Fibroblast of pulmonary artery (primary cell): Measurements from ENCODE around the gene AGPAT4.

ENCODE experiments used
- DNase-seq: peaks from one replicate; pipeline ENCODE4 v3.0.0-alpha.2; 2010; ENCODE audit warnings: low read depth
- H3K4me3 ChIP-seq: replicated peaks from 2 replicates; pipeline ENCODE4 v1.5.1; 2011; ENCODE audit warnings: low read depth, mild to moderate bottlenecking, control low read depth, low read length, moderate library complexity
- TF ChIP-seq, protein P1 (sequence below): IDR thresholded peaks from 2 replicates; pipeline ENCODE4 v1.5.1; 2011; ENCODE audit warnings: mild to moderate bottlenecking, control low read depth, low read length, inconsistent platforms; ENCODE audit errors: missing control alignments

AGPAT4 gene

DNA sequence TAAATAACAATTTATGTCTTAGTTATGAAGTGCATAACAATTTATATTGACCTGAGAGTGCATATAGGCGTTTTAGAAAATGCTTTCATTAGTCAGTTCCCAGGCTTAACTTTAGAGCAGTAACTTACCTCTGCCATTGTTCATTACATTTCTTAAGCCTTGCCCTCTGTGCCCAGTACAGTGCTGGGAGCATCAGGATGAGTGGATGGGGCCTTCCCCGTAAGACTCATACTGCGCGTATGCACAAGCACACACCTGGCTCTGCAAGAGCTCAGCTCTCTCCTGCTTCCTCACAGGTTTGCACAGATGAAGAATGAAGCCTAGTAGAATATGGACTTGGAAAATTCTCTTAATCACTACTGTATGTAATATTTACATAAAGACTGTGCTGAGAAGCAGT, 157.3 kb downstream of the AGPAT4 start:
- no peak overlapping the region for H3K4me3 ChIP-seq
- TF ChIP-seq, protein P1, sequence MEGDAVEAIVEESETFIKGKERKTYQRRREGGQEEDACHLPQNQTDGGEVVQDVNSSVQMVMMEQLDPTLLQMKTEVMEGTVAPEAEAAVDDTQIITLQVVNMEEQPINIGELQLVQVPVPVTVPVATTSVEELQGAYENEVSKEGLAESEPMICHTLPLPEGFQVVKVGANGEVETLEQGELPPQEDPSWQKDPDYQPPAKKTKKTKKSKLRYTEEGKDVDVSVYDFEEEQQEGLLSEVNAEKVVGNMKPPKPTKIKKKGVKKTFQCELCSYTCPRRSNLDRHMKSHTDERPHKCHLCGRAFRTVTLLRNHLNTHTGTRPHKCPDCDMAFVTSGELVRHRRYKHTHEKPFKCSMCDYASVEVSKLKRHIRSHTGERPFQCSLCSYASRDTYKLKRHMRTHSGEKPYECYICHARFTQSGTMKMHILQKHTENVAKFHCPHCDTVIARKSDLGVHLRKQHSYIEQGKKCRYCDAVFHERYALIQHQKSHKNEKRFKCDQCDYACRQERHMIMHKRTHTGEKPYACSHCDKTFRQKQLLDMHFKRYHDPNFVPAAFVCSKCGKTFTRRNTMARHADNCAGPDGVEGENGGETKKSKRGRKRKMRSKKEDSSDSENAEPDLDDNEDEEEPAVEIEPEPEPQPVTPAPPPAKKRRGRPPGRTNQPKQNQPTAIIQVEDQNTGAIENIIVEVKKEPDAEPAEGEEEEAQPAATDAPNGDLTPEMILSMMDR, result no peak
- DNase-seq, result no peak

DNA sequence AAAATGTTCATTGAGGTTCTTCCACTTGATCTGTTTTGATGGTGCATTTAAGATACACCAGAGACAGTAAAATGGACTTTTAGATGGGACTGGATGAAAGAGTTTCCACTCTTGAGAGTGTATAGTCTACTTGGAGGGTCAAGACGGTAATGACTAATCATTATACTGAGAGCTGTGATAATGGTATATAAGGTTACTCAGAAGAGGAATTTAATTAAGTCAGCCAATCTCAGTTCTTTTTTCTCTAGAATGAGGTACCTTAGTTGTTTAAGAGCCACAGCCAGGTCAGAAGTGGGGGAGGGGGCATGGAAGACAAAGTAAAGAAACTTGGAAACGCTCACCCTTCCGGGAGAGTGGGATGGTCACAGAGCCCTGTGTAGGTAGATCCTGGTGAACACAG, 158.4 kb downstream of the AGPAT4 start:
- DNase-seq, result no peak
- TF ChIP-seq, protein P1, result no peak
- no peak overlapping the region for H3K4me3 ChIP-seq

DNA sequence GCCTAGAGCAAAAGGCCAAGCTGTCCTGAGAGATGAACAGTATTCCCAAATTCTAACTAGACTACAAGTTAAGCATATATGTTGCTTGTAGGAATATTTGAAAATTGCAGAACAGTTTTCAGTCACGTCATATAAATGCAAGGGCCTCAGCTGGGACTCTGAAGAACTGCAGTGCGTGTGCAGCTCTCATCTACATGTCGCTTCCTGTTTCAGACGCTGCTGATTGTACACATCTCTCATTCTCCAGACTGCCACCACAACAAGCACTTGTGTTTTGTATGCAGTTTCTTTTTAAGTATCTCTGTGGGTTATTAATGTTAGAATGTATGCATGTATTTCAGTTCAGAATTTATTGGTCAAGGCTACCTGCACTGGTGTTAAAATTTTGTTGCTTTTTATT, 162.6 kb downstream of the AGPAT4 start:
- no peak overlapping the region for H3K4me3 ChIP-seq
- TF ChIP-seq, protein P1, result no peak
- no peak for DNase-seq

DNA sequence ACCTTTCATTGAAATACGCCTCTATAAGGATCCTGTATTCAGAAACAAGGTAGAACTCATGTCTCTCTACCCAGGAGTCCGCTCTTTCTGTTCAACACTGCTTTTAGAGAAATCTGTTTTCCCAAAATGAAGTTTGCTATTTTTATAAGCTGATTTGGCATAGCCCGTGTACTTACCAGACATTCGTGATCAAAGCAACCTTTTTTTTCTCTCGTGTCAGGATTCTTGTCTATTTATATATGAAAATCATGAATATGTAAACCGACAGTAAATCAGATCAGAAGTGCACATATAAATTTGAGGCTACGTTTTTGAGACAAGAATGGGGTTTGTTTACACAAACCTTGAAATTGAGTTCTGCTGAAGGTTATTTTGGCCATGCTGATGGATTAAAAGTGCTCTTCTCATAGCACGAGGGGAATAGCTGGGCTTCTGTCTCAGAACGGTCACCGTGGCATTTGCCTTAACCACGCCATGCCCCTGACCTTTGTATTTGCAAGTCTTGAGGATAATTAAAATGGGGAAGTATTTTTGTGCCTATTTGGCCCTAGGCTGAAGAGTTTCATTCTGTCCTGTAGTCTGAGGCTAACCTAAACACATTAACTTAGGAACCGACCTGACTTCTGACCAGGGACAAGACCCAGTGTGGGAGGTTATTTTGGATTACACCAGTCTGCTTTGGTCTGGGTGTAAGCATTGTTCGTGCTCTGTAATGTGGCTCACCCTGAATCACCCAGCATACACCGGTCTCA, 163.7 kb downstream of the AGPAT4 start:
- no peak for DNase-seq
- no peak overlapping the region for H3K4me3 ChIP-seq
- TF ChIP-seq, protein P1, result no peak

DNA sequence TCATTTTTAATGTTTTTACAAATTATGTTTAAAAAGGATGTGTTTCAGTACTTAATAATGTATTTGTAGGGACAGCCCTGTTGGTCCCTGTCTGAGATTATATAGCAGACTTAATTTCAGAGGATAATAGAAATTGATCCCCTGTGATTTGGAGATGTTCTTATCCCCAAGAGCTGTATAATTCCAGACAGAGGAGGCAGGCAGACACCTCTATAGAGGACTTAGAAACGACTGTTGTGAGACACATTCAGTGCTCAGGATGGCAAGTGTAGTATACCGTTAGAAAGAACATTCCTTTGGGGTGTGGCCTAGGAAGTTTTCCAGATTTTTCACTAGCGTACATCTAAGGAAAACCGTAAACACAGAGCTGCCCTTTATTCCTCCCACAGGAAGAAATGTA, 164.5 kb downstream of the AGPAT4 start:
- DNase-seq, result no peak
- no peak overlapping the region for H3K4me3 ChIP-seq
- TF ChIP-seq, protein P1, result no peak

DNA sequence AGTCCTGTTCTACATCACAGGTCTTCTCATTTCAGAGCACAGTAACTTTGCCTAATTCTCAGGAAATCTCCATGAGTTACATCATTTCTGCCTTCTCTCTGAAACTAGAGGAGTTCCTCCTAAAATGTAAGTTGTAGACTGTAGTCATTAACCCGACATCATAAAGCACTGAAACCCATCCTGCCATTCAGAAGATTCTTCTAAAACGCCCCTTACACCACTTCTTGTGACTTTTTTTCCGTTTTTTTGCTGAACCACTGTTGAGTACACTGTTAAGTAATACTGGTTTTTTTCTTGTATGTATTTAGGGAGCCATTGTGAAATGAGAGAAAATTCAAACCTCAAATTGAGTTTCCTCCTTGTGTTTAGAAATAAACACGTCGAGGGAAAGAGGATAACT, 164.9 kb downstream of the AGPAT4 start:
- DNase-seq, result no peak
- no peak overlapping the region for H3K4me3 ChIP-seq
- TF ChIP-seq, protein P1, result no peak
